Measurements from ENCODE around the gene AGTPBP1.
"Not testable (repeated sequence)": the region's sequence is repeated elsewhere in the genome, so short reads cannot be mapped to it uniquely, and the experiment has no call there.

AGTPBP1 gene

DNA sequence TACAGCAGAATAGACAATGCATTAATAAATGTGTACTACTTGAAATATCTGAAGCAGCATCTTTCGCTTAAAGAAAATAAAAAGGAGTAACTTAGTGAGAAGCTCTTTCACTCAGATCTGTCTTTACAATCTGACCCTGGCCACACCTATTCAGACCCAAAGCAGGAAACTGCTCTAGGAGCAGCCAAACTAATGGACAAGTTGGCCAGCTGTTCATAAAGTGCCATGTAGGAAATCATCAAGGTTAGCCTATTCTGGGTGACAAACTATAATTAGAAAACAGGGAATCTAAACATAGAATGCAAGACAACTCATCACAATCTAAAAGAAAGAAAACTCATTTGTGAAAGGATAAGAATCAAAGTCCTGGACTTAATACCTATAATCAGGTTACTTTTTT is 101.3 kb downstream of the AGTPBP1 start:
- DNase-seq (ENCODE audit: low read depth in 3 of 3, low spot score in 1 of 3) = no peak

DNA sequence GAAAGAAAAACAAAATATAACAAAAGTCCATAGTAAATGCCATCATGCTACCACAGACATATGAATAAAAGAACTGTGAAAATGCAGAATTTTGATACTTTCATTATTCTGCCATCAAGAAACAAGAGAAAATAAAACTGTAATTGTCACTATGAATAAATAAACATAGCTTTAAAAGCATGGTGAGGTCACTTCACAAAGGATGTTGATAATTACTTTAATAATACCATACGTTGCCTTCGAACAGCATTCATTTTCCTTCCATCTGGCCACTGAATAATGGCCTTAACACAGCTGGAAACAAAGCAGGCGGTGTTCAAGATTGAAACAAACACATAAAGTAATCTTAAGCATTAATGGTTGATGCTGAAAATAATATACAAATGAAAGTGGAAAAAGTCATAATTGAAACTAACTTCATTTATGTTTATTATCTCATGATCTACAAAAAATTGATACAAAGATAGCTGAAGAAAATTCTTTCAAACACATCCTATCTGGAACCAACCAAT is 102.0 kb downstream of the AGTPBP1 start:
- DNase-seq (ENCODE audit: low read depth in 3 of 3, low spot score in 1 of 3) = no peak

DNA sequence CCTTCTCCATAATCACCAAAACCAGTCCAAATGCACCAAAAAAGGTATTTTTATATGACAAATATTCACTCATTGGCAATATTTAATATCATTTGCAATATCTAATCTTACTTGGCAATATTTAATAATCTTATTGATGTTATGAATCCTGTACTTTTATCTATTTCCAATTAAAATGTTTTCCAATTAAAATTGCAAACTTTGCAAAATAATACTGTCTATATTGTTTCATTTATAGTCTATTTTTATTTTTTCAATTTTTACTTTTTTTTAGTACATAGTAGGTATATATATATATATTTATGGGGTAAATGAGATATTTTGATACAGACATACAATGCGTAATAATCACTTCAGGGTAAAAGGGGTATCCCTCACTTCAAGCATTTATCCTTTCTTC is 109.9 kb downstream of the AGTPBP1 start:
- DNase-seq (ENCODE audit: low read depth in 3 of 3, low spot score in 1 of 3) = no peak

DNA sequence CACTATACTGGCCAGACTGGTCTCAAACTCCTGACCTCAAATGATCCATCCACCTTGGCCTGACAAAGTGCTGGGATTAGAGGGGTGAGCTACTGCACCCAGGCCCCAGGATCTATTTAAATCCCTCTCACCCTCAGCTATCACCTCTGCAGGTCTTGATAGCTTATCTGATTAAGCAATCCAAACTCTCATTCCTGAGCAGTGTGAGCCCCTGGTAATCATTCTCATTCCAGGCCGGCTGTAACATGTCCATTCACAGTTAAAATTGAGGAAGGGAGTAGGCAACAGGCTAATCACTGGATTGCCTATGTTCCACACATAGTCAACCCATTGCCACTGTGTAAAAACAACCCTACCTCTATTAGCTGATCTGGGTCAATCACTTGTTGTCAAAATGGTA is 111.1 kb downstream of the AGTPBP1 start:
- DNase-seq (ENCODE audit: low read depth in 3 of 3, low spot score in 1 of 3) = no peak

DNA sequence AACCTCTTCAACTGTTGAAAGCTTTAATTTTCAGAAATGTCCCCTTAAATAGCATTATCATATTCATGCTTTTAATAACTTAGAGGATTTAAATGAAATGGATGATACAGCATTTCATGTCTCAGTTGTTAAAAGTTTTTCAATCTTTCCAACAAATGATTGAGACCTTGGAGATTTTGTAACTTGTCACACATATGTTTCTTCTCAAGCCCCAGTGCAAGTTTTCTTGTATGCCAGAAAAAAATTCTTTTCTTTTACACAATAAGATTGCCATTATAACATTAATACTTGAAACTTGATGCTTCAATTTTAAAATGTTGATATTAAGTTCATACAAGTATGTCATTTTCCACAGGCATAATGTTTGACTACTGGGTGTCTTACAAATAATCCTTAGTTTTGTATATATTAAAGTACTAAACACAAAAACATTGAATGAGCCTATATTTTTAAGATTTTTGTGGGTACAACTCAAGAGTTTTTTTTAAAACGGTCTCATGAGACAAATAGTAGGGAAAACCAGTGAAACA is 124.5 kb downstream of the AGTPBP1 start:
- DNase-seq (ENCODE audit: low read depth in 3 of 3, low spot score in 1 of 3) = no peak

DNA sequence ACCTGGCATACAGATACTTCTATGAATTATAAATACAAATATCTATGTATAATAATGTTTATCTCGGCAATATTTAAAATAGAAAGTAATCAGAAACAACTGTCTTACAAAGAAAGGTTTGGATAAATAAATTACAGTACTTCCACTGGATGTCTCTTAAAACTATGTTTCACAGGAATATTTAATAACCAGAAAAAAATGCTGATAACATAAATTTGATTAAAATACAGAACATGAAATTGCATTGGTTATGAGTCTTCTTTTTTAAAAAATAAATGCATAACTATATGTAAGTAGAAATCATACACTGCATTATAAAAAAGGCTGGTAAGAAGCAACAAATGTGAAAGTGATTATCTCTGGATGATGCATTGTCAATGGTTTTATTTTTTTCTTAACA is 126.0 kb downstream of the AGTPBP1 start:
- DNase-seq (ENCODE audit: low read depth in 3 of 3, low spot score in 1 of 3) = no peak

DNA sequence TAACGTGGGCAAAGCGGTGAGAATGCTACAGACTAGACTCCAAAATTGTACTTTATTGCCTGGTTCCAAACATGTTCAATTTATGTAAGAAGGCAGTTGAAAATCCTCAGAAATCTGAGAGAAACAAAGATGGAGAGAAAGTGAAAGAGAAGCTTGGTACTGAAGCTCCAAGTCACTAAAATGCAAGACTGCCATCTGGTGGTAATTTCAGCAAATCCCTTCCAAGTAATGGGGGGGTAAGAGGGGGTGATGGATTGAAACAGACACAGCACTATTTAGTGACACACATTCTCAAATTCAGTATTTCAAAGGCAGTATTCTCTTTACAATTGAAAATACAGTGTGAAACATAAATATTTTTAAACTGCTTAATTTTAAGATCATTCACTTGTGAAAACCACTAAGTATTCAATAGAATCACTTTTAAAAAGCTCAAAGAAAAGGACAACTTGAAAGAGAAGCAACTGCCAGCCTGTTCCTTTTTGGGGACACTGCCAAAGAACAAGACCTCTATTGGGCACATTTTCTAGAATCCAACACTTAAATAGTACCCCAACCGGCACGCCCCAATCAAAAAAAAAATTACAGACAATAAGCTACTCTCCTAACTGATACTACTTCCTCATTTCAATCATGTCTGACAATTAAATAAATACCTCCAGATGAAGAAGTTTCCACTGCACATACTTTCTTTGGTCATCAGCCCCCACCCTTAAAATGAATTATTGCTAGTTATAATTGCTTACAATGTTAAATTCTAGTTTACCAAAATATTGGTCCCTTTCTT is 131.5 kb downstream of the AGTPBP1 start:
- no peak for DNase-seq (ENCODE audit: low read depth in 3 of 3, low spot score in 1 of 3)

DNA sequence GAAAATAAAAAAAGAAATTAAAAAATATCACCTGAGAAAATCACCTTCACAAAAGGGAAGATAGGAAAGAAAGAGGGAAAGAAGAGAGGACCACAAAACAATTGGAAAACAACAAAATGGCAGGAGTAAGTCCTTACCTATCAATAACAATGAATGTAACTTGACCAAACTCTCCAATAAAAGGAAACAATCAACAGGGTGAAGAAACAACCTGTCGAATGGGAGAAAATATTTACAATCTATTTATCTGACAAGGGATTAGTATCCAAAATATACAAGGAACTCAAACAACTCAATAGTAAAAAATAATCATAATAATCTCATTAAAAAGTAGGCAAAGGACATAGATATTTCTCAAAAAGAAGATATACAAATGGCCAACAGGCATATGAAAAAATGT is 135.8 kb downstream of the AGTPBP1 start:
- no peak for DNase-seq (ENCODE audit: low read depth in 3 of 3, low spot score in 1 of 3)

DNA sequence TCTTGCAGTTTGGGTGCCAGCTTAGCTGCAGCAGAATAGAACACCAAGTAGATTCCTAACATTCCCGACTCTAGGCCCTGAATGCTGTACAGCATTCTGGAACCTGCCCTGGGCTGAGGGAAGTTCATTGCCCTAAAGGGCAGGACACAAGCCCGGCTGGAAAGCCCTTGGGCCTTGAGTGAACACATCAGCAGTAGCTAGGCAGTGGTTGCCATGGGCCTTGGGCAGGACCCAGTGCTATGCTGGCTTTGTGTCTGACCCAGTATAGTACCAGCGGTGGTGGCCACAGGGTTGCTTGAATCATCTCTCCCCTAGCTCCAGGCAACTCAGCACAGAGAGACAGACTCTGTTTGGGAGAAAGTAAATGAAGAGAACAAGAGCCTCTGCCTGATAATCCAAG is 137.8 kb downstream of the AGTPBP1 start:
- DNase-seq (ENCODE audit: low read depth in 3 of 3, low spot score in 1 of 3) = no peak

DNA sequence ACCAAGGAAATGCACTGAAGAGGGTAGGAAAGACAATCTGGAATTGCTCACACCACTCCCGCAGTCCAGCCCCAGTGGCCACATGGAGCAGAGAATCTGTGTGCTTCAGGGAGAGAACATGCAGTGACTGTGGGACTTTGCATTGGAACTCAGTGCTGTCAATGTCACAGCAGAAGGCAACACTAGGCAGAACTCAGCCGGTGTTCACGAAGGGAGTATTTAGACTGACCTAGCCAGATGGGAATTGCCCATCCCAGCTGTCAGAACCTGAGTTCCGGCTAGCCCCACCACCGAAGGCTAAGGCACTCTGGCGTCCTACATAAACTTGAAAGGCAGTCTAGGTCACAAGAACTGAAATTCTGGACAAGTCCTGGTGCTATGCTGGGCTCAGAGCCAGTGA is 139.0 kb downstream of the AGTPBP1 start:
- DNase-seq (ENCODE audit: low read depth in 3 of 3, low spot score in 1 of 3) = no peak

DNA sequence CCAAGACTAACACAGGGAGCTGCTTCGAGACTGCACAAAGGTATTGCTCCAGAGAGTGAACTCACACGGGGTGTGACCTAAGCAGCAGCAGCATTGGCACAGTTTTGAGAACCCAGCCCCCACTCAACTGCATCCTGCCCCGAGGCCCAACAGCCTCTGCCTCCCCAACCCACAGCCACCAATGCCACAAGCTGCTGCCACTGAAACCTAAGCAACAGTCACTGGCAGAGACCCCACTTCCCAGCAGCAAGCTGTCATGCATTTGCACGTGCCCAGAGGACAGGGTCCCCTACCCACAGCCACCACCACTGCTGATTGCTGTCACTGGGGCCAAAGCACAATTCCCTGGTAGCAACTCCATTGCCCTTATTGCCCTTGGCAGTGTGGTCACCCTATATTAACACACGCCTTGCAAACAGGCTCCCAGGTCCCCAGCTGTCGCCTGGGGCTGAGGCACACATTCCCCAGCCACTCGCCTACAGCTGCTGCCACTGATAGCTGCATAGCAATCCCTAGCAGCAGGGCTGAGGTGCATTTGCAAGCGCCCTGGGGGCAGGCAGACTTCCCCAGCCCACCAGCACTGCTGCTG is 141.0 kb downstream of the AGTPBP1 start:
- no peak for DNase-seq (ENCODE audit: low read depth in 3 of 3, low spot score in 1 of 3)

DNA sequence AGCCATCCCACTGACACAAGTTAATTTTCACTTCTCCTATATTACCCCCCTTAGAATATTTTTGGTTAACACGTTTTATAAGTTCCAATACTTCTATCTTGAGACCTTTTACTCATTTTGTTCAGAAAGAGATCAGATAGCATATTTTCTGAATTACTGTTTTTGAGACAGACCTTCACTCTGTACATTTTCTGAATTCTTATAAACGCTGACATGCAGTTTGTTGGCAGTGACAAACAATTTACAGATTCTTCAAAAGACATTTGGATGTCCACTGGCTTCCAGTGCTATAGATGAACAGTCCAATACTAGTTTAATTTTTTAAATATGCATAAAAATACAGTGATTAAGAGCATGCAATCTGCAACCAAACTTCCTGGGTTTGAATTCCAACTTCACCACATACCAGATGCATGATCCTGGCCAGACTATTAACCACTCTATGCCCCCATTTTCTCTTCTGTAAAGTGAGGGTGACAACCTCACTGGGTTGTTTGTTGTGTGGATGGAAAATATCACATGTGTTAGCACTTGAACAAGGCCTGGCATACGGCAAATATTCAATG is 142.1 kb downstream of the AGTPBP1 start:
- no peak for DNase-seq (ENCODE audit: low read depth in 3 of 3, low spot score in 1 of 3)

DNA sequence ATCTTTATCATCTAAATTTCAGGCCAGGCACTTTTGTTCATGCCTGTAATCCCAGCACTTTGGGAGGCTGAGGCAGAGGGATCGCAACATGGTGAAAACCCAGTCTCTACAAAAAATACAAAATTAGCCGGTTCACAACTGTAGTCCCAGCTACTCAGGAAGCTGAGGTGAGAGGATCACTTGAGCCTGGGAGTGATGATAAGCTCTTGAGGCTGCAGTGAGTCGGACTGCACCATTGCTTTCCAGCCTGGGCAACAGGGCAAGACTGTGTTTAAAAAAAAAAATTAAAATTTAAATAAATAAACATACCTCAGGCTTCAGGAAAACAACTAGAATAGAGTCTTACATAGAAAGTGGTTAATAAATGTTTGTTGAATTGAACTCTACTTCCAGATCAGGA is 147.4 kb downstream of the AGTPBP1 start:
- no peak for DNase-seq (ENCODE audit: low read depth in 3 of 3, low spot score in 1 of 3)

DNA sequence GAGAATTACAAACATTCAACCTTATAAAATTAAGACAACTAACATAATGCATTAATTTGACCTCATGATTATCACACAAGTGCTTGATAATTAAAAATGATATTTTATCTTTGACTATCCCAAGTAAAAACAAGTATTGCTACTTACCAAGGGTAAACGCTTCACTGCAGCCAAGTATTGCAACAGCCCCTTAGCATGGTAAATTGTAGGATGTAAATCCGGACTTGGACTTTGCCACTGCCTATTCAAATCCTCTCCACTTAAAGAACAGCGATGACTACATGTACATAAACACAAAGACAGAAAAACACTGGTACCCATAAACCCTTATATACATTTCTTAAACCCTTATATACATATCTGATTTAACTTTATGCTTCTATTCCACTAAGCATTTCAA is 155.1 kb downstream of the AGTPBP1 start:
- DNase-seq (ENCODE audit: low read depth in 3 of 3, low spot score in 1 of 3) = no peak

DNA sequence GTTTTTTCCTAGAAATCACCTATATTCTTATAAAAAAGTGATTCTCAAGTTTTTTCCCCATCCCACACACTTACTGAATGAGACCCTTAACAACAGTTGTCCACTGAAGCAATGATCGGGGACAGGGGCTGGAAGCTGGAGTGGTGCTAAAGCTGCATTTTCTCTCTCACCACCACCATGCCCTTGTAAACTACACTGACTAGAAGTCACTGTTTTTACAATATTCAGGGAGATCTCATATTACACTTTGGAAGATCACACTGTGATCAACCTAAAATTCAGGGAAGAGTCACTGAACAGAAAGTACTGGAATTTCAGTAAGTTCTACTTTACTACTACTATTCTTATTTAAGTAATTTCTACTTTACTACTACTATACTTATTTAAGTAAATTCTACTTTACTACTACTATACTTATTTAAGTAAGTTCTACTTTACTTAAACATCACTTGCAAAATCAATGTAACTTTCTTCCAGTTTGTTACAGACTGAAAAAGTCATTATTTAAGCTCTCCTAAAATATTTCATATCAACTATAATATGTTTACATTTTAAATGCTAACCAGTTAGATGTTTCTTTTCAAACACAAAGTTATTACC is 164.3 kb downstream of the AGTPBP1 start:
- DNase-seq (ENCODE audit: low read depth in 3 of 3, low spot score in 1 of 3) = no peak

DNA sequence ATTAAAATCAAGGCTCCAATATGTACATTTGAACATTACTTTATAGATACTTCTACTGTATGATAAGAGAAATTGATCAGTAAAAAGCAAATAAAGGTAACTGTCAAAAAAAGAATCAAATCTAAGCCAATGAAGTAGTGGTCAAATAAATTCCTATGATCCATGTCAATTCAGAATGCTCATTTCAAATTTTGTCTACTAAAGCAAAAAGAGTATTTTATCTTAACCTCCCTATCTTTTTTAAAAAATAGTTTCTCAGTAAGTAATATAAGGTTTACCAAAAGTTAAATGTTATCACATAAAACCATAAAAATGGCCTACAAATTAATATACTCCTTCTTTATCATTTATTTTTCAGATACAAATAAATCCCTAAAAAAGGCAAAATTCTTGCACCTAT is 165.9 kb downstream of the AGTPBP1 start:
- no peak for DNase-seq (ENCODE audit: low read depth in 3 of 3, low spot score in 1 of 3)

DNA sequence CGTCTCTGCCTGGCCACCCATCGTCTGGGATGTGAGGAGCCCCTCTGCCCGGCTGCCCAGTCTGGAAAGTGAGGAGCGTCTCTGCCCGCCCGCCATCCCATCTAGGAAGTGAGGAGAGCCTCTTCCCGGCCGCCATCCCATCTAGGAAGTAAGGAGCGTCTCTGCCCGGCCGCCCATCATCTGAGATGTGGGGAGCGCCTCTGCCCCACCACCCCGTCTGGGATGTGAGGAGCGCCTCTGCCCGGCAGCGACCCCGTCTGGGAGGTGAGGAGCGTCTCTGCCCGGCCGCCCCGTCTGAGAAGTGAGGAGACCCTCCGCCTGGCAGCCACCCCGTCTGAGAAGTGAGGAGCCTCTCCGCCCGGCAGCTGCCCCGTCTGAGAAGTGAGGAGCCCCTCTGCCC is 168.2 kb downstream of the AGTPBP1 start:
- not testable (repeated sequence) for DNase-seq (ENCODE audit: low read depth in 3 of 3, low spot score in 1 of 3)

DNA sequence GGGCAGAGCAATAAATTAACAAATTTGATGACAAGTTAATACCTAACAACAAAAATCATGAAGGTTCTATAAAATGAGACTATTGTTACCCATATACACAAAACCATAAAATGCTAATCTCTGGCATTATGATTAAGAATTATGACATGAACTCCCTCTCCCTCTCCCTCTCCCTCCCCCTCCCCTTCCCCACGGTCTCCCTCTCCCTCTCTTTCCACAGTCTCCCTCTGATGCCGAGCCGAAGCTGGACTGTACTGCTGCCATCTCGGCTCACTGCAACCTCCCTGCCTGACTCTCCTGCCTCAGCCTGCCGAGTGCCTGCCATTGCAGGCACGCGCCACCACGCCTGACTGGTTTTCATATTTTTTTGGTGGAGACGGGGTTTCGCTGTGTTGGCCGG is 168.8 kb downstream of the AGTPBP1 start:
- not testable (repeated sequence) for DNase-seq (ENCODE audit: low read depth in 3 of 3, low spot score in 1 of 3)

DNA sequence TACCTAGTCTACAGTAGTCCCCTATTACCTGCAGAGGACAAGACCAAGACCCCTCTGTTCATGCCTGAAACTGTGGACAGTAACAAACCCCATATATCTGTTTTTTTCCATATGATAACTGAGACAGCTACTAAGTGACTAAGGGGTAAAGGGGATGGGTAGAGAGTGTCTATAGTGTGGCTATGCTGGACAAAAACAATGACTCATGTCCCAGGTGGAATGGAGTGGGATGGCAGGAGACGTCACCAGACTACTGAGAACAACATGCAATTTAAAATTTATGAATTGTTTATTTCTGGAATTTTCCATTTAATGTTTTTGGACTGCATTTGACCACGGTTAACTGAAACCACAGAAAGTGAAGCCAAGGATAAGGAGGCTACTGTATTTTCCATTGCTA is 171.8 kb downstream of the AGTPBP1 start:
- no peak for DNase-seq (ENCODE audit: low read depth in 3 of 3, low spot score in 1 of 3)

DNA sequence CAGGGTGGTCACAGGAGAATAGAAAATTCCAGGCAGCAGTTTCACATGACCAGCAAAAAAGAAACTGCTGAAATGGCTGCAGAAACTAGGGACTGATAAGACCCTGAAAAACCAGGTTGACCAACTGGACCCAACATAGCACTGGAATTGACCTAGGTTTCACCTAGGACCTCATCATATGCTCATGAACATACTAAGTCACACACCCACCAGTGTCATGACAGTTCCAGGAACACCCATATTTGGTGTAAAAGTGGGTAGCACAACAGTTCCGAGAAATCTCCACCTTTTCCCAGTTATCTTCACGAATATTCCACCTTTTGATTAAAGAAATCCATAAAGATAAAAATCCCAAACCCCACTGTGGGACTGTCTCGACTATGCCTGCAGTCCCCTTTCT is 182.2 kb downstream of the AGTPBP1 start:
- no peak for DNase-seq (ENCODE audit: low read depth in 3 of 3, low spot score in 1 of 3)

DNA sequence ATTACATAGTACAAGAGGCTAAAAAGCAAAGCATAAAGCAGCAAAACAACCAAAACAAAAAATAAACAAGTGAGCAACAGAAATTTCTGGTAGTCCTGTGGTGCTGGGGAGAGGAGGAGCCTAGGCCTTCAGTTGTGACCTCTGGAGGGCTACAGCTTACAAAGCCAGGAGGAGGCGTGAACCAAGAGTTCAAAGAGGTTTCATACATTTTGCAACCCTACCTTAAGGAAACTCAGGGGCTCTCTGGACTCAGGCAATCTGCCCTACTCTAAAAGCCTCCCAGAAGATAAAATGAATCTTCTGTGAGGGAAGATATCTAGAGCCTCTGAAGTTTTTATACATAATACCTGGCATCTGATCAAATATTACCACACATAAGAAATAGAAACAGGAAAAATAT is 187.4 kb downstream of the AGTPBP1 start:
- DNase-seq (ENCODE audit: low read depth in 3 of 3, low spot score in 1 of 3) = no peak

DNA sequence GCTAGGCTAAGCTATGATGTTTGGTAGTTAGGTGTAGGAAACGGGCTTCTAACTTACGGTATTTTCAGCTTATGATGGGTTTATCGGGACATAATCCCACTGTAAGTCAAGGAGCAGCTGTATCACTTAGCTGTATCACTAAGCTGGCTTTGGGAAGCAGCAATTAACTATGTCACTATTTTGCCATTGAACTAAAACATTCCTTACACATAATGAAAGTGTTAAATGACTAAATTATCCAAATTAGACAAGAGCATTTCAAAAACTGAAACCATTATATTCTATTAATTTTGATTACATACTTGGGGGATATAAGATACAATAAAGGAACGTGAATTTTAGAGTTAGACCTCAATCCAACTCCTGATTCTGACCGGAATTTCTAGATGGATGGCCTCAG is 188.3 kb downstream of the AGTPBP1 start:
- no peak for DNase-seq (ENCODE audit: low read depth in 3 of 3, low spot score in 1 of 3)

All from stimulated activated CD4-positive, alpha-beta T cell treated with anti-CD3 and anti-CD28 coated beads, TNF-alpha, amount 100 ng/mL, for 1 hour (primary cell).